Astrocyte (in vitro differentiated cells and primary cell): ENCODE measurements around the gene SFSWAP. TPM values are rescaled to one million over a fixed set of nuclear protein-coding genes. Genes with fewer than 3 reads are reported as not detected.

Source experiments
- DNase-seq: peaks from one replicate; pipeline ENCODE4 v3.0.0-alpha.2; 2010; ENCODE audit warnings: low read depth
- FAIRE-seq: peaks from 2 replicates; lab custom pipeline; 2011; peaks lifted over from hg19 to GRCh38; lab: Jason Lieb, UNC
- H2AFZ ChIP-seq: 2 replicates; pipeline ENCODE4 v1.6.0; 2012; ENCODE audit warnings: low read depth, low read length, inconsistent platforms
- H3K27ac ChIP-seq: 2 replicates; pipeline ENCODE4 v1.5.1; 2011; ENCODE audit warnings: low read depth, low read length, inconsistent platforms
- H3K27me3 ChIP-seq: 2 replicates; pipeline ENCODE4 v1.6.0; 2011; ENCODE audit warnings: low read length, inconsistent platforms; ENCODE audit not compliant: insufficient read depth
- H3K36me3 ChIP-seq: 2 replicates; pipeline ENCODE4 v1.5.1; 2011; ENCODE audit warnings: low read length, inconsistent platforms; ENCODE audit not compliant: insufficient read depth
- H3K4me1 ChIP-seq: 2 replicates; pipeline ENCODE4 v1.5.1; 2011; ENCODE audit warnings: low read length, inconsistent platforms; ENCODE audit not compliant: insufficient read depth
- H3K4me2 ChIP-seq: 2 replicates; pipeline ENCODE4 v1.6.0; 2012; ENCODE audit warnings: low read length, inconsistent platforms
- H3K4me3 ChIP-seq: 2 replicates; pipeline ENCODE4 v1.5.1; 2011; ENCODE audit warnings: low read depth, mild to moderate bottlenecking, low read length, inconsistent platforms; ENCODE audit not compliant: insufficient read depth
- H3K79me2 ChIP-seq: 2 replicates; pipeline ENCODE4 v1.6.0; 2012; ENCODE audit warnings: mild to moderate bottlenecking, low read length, inconsistent platforms; ENCODE audit not compliant: insufficient read depth
- H3K9ac ChIP-seq: 2 replicates; pipeline ENCODE4 v1.6.0; 2012; ENCODE audit warnings: mild to moderate bottlenecking, low read length, inconsistent platforms
- H3K9me3 ChIP-seq: 2 replicates; pipeline ENCODE4 v1.5.1; 2012; ENCODE audit warnings: low read depth, mild to moderate bottlenecking, low read length, inconsistent platforms; ENCODE audit not compliant: insufficient read depth
- H4K20me1 ChIP-seq: 2 replicates; pipeline ENCODE4 v1.6.0; 2012; ENCODE audit warnings: low read length, inconsistent platforms; ENCODE audit not compliant: insufficient read depth
- H3K27ac Mint-ChIP-seq: one replicate; pipeline ENCODE4 v1.8.0; 2021; ENCODE audit warnings: mild to moderate bottlenecking, mixed read lengths; ENCODE audit not compliant: unreplicated experiment
- H3K27me3 Mint-ChIP-seq: one replicate; pipeline ENCODE4 v1.8.0; 2021; ENCODE audit warnings: low read depth, mixed read lengths; ENCODE audit not compliant: unreplicated experiment
- H3K36me3 Mint-ChIP-seq: one replicate; pipeline ENCODE4 v1.8.0; 2021; ENCODE audit warnings: low read depth, mixed read lengths; ENCODE audit not compliant: unreplicated experiment
- H3K4me1 Mint-ChIP-seq: one replicate; pipeline ENCODE4 v1.8.0; 2021; ENCODE audit warnings: low read depth, mixed read lengths; ENCODE audit not compliant: unreplicated experiment
- H3K4me3 Mint-ChIP-seq: one replicate; pipeline ENCODE4 v1.8.0; 2021; ENCODE audit warnings: mild to moderate bottlenecking, moderate library complexity, mixed read lengths; ENCODE audit not compliant: unreplicated experiment
- H3K9me3 Mint-ChIP-seq: one replicate; pipeline ENCODE4 v1.8.0; 2021; ENCODE audit warnings: mild to moderate bottlenecking, mixed read lengths; ENCODE audit not compliant: unreplicated experiment
- CTCF ChIP-seq: IDR thresholded peaks from 2 replicates; pipeline ENCODE4 v1.5.1; 2011; ENCODE audit warnings: low read depth, mild to moderate bottlenecking, inconsistent platforms, low read length, moderate library complexity; ENCODE audit not compliant: insufficient read depth
- EZH2 ChIP-seq: IDR thresholded peaks from 2 replicates; pipeline ENCODE4 v1.6.1; 2012; ENCODE audit warnings: mild to moderate bottlenecking, low read length, inconsistent platforms; ENCODE audit not compliant: insufficient read depth
- total RNA-seq: library from RNA; stranded (reverse); gene quantifications from 2 replicates; pipeline ENCODE4 v1.2.1, GENCODE V29; 2021

Gene SFSWAP
- total RNA-seq, 1 donor from 2014 or later = 35.7 TPM

DNA sequence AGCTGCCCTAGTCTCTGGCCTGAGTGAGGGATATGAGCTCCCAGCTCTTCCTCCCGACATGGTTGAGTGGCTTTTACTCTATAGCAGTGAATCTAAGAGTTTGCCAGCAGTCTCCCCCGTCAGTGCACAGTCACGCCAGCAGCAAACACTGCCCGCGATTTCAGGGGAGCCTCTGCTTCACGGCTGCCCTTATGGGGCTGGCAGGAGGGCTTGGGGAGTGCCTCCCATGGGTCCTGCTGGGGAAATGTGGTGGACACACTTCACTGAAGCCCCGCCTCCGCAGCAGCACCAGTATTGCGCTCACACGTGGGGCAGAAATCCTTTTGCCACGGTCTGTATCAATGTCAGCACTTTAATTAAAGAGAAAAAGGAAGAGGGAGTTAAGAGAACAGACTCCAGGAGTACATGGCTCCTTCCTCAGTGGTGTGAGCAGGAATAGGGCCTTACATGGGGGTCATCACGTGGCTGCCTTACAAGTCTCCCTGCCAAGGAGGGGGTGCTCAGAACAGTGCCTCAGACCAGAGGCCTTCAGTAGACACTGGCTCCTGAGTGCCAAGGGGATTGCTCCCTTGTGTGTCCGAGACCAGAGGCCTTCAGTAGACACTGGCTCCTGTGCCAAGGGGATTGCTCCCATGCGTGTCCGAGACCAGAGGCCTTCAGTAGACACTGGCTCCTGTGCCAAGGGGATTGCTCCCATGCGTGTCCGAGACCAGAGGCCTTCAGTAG, 55.7 kb downstream of the SFSWAP start:
- H3K4me2 ChIP-seq = no peak overlapping the region
- H3K27ac Mint-ChIP-seq = no peak overlapping the region

DNA sequence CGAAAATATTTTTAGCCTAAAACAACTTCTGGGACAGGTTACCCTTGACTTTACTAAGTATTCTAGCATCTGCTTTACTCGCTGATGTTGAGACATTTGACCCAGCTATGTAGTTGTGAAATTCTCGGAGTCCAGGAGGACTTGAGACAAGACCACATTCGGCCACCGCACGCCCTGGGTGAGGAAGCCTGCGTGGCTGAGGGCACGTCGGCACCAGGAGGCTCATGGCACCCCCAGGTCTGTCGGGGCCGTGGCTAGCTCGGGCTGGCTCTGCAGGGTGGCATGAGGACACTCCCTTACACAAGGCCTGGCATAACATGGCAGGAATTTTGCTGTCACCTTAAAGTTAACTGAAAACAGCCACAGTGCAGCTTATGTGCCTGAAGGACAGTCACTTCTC, 59.2 kb downstream of the SFSWAP start:
- Histone ChIP-seq H3K36me3 (peaks cover 31% of the 10 kb centered on the region), H3K27me3 (no peaks in the 10 kb centered on the region), H3K79me2 (no peaks in the 10 kb centered on the region), H3K4me2 (no peak overlapping the region), H2AFZ (no peak overlapping the region), H3K4me3 (no peak overlapping the region), H3K27ac (no peak overlapping the region), H3K4me1 (peaks cover 11% of the 10 kb centered on the region), H3K9ac (no peak overlapping the region), H3K9me3 (no peaks in the 10 kb centered on the region), H4K20me1 (no peaks in the 10 kb centered on the region)
- FAIRE-seq (no peak), DNase-seq (no peak)
- peaks cover 16% of the 10 kb centered on the region for H3K36me3 Mint-ChIP-seq
- TF ChIP-seq EZH2 (no peak), CTCF (no peak)
- no peaks in the 10 kb centered on the region for H3K4me1 Mint-ChIP-seq
- no peak overlapping the region for H3K4me3 Mint-ChIP-seq
- H3K27me3 Mint-ChIP-seq = no peaks in the 10 kb centered on the region
- H3K27ac Mint-ChIP-seq = no peak overlapping the region
- H3K9me3 Mint-ChIP-seq = no peaks in the 10 kb centered on the region

More for the DNA sequence above, 55.7 kb downstream of the SFSWAP start:
- no peak for DNase-seq
- peaks cover 14% of the 10 kb centered on the region for H3K36me3 Mint-ChIP-seq
- FAIRE-seq = no peak
- no peaks in the 10 kb centered on the region for H3K4me1 Mint-ChIP-seq
- Histone ChIP-seq H2AFZ (no peak overlapping the region), H3K9ac (no peak overlapping the region), H3K4me3 (no peak overlapping the region), H3K4me1 (no peaks in the 10 kb centered on the region), H3K36me3 (peaks cover 33% of the 10 kb centered on the region), H3K27ac (no peak overlapping the region), H3K27me3 (no peaks in the 10 kb centered on the region), H4K20me1 (no peaks in the 10 kb centered on the region), H3K9me3 (no peaks in the 10 kb centered on the region), H3K79me2 (peaks cover 2% of the 10 kb centered on the region)
- TF ChIP-seq EZH2 = no peak
- no peak for TF ChIP-seq CTCF
- H3K27me3 Mint-ChIP-seq = no peaks in the 10 kb centered on the region
- H3K9me3 Mint-ChIP-seq = no peaks in the 10 kb centered on the region
- H3K4me3 Mint-ChIP-seq = no peak overlapping the region

DNA sequence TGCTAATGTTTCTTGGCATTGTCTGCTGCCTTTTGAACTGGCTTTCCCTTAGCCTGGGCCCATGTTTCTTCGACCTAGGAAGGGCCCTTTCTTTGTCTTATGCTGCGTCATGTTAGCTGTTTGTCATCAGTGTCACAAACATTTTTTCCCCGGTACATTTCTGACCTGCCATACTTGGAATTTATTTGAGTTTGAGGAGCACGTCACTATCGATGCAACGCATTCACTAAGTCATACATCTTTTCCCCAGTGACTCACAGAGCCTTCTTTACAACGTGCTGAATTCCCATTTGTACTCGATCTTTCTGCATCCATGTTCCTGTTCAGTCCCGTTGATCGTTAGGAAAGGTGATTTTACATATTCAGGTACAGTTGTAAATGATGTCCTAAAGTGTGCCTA, 61.1 kb downstream of the SFSWAP start:
- no peak for FAIRE-seq
- H3K36me3 ChIP-seq = peaks cover 20% of the 10 kb centered on the region

More for the DNA sequence above, 61.1 kb downstream of the SFSWAP start:
- Mint-ChIP-seq H3K27ac (no peak overlapping the region), H3K36me3 (peaks cover 13% of the 10 kb centered on the region), H3K4me1 (no peaks in the 10 kb centered on the region), H3K27me3 (no peaks in the 10 kb centered on the region), H3K4me3 (no peak overlapping the region), H3K9me3 (no peaks in the 10 kb centered on the region)
- no peaks in the 10 kb centered on the region for H4K20me1 ChIP-seq
- peaks cover 24% of the 10 kb centered on the region for H3K4me1 ChIP-seq
- no peak for DNase-seq
- no peak overlapping the region for H2AFZ ChIP-seq
- no peak overlapping the region for H3K9ac ChIP-seq
- TF ChIP-seq CTCF (no peak), EZH2 (no peak)
- H3K9me3 ChIP-seq = no peaks in the 10 kb centered on the region
- no peak overlapping the region for H3K4me3 ChIP-seq
- H3K79me2 ChIP-seq = peaks cover 6% of the 10 kb centered on the region
- no peak overlapping the region for H3K4me2 ChIP-seq
- no peak overlapping the region for H3K27ac ChIP-seq
- no peaks in the 10 kb centered on the region for H3K27me3 ChIP-seq
